SK-N-SH (cell line): Measurements from ENCODE around the gene SLC35F1. TPM values are rescaled to one million over a fixed set of nuclear protein-coding genes. Genes with fewer than 3 reads are reported as not detected.

ENCODE experiments used
- CTCF ChIA-PET: fragments of 300-600, 350-600 bp; formaldehyde crosslinking; extraction: SDS; loops from one replicate; lab custom pipeline; 2021; lab: Yijun Ruan, JAX
- POLR2A ChIA-PET: fragments of 350-600 bp; sonication (Branson Sonifier 250); formaldehyde crosslinking; extraction: SDS; loops from one replicate; lab custom pipeline; 2020; ENCODE audit warnings: antibody characterized with exemption, inconsistent platforms; lab: Yijun Ruan, JAX
- DNase-seq: peaks from one replicate; pipeline ENCODE4 v3.0.0; 2012
- H2AFZ ChIP-seq: fragments of 200-600 bp; sonication (generic); 2 replicates; pipeline ENCODE4 v1.8.1; 2016; ENCODE audit warnings: antibody characterized with exemption, mild to moderate bottlenecking, low read depth
- H3F3A ChIP-seq: fragments of 200-600 bp; sonication (generic); replicated peaks from 2 replicates; pipeline ENCODE3; 2016; ENCODE audit warnings: antibody characterized with exemption, mild to moderate bottlenecking; ENCODE audit not compliant: insufficient read depth
- H3K27ac ChIP-seq, 2 experiments: fragments of 200-500 bp in 1 of 2; fragments of 200-600 bp in 1 of 2; sonication (Bioruptor generic) in 1 of 2; sonication (generic), shearing (Covaris generic) in 1 of 2; 2 replicates each; pipeline versions ENCODE4 v1.5.1 to v1.6.1; 2014 to 2016; ENCODE audit warnings: low read depth in 2 of 2, inconsistent platforms in 1 of 2, low read length in 1 of 2, mild to moderate bottlenecking in 1 of 2, mixed read lengths in 1 of 2
- H3K27me3 ChIP-seq: fragments of 200-600 bp; sonication (generic), shearing (Covaris generic); 2 replicates; pipeline ENCODE4 v1.6.1; 2016; ENCODE audit warnings: mixed run types; ENCODE audit not compliant: insufficient read depth
- H3K36me3 ChIP-seq, 2 experiments: fragments of 200-500 bp in 1 of 2; fragments of 200-600 bp in 1 of 2; sonication (Bioruptor generic) in 1 of 2; sonication (generic) in 1 of 2; replicated peaks in 1 of 2; 2 replicates each; pipeline versions ENCODE3 to v1.5.1; 2014 to 2016; ENCODE audit warnings: low read length in 1 of 2, mild to moderate bottlenecking in 1 of 2; ENCODE audit not compliant: insufficient read depth in 2 of 2, control insufficient read depth in 1 of 2
- H3K4me1 ChIP-seq, 2 experiments: fragments of 200-500 bp in 1 of 2; fragments of 200-600 bp in 1 of 2; sonication (Bioruptor generic) in 1 of 2; sonication (generic), shearing (Covaris generic) in 1 of 2; 2 replicates each; pipeline versions ENCODE4 v1.5.1 to v1.6.1; 2014 to 2016; ENCODE audit warnings: low read depth in 1 of 2, low read length in 1 of 2, mixed run types in 1 of 2; ENCODE audit not compliant: insufficient read depth in 2 of 2, control insufficient read depth in 1 of 2
- H3K4me2 ChIP-seq: fragments of 200-600 bp; sonication (generic), shearing (Covaris generic); 2 replicates; pipeline ENCODE4 v1.6.1; 2017; ENCODE audit warnings: mixed run types
- H3K4me3 ChIP-seq, 2 experiments: fragments of 200-500 bp in 1 of 2; fragments of 200-600 bp in 1 of 2; sonication (Bioruptor generic) in 1 of 2; sonication (generic), shearing (Covaris generic) in 1 of 2; 2 replicates each; pipeline versions ENCODE4 v1.5.1 to v1.8.1; 2014 to 2016; ENCODE audit warnings: low read depth in 2 of 2, inconsistent platforms in 1 of 2, low read length in 1 of 2, mild to moderate bottlenecking in 1 of 2, mixed read lengths in 1 of 2, moderate library complexity in 1 of 2
- H3K79me2 ChIP-seq: fragments of 200-600 bp; sonication (generic); 2 replicates; pipeline ENCODE4 v1.8.1; 2017; ENCODE audit warnings: mild to moderate bottlenecking; ENCODE audit not compliant: insufficient read depth
- H3K9ac ChIP-seq: fragments of 200-600 bp; sonication (generic); 2 replicates; pipeline ENCODE4 v1.6.1; 2017; ENCODE audit warnings: mixed run types
- H3K9me2 ChIP-seq: fragments of 200-600 bp; sonication (generic); 2 replicates; pipeline ENCODE4 v1.6.1; 2017; ENCODE audit warnings: mixed run types
- H3K9me3 ChIP-seq: fragments of 200-600 bp; sonication (generic); 2 replicates; pipeline ENCODE4 v1.6.1; 2017; ENCODE audit warnings: mixed run types, mild to moderate bottlenecking, moderate library complexity
- H4K20me1 ChIP-seq: fragments of 200-600 bp; sonication (generic); 2 replicates; pipeline ENCODE4 v1.6.1; 2017; ENCODE audit warnings: mild to moderate bottlenecking, mixed run types; ENCODE audit not compliant: insufficient read depth
- EP300 ChIP-seq, 2 experiments: IDR thresholded peaks; 2 replicates each; pipeline versions ENCODE4 v1.4.0 to v1.6.1; 2012; ENCODE audit warnings: borderline replicate concordance in 1 of 2, low read depth in 1 of 2, low read length in 1 of 2
- EZH2phosphoT487 ChIP-seq: fragments of 200-600 bp; sonication (generic); IDR thresholded peaks from 2 replicates; pipeline ENCODE4 v1.6.1; 2017; ENCODE audit warnings: low read depth, mixed run types, mild to moderate bottlenecking, antibody characterized with exemption, moderate library complexity, borderline replicate concordance
- FOXJ3 ChIP-seq: sonication (generic); formaldehyde crosslinking; IDR thresholded peaks from 2 replicates; pipeline ENCODE4 v1.5.1; 2020; ENCODE audit warnings: mild to moderate bottlenecking, missing genetic modification reagents
- GABPA ChIP-seq: IDR thresholded peaks from 2 replicates; pipeline ENCODE4 v1.4.0; 2012; ENCODE audit warnings: low read depth, mild to moderate bottlenecking
- IRF3 ChIP-seq: fragments of 150-350 bp; IDR thresholded peaks from 2 replicates; pipeline ENCODE4 v1.6.1; 2016; ENCODE audit warnings: mild to moderate bottlenecking, low read depth, low read length
- JUND ChIP-seq: IDR thresholded peaks from 2 replicates; pipeline ENCODE4 v1.4.0; 2012
- MAX ChIP-seq: IDR thresholded peaks from 2 replicates; pipeline ENCODE4 v1.4.0; 2012; ENCODE audit warnings: low read depth
- MEF2A ChIP-seq: IDR thresholded peaks from 2 replicates; pipeline ENCODE4 v1.4.0; 2012; ENCODE audit warnings: low read depth, borderline replicate concordance
- MXI1 ChIP-seq: IDR thresholded peaks from 2 replicates; pipeline ENCODE4 v1.6.1; 2012; ENCODE audit warnings: mild to moderate bottlenecking, low read depth, low read length, improper control_type of control experiment
- NRF1 ChIP-seq: IDR thresholded peaks from 2 replicates; pipeline ENCODE4 v1.6.1; 2012; ENCODE audit warnings: low read depth, mild to moderate bottlenecking, low read length
- PBX3 ChIP-seq: IDR thresholded peaks from 2 replicates; pipeline ENCODE4; 2012
- REST ChIP-seq: IDR thresholded peaks from 2 replicates; pipeline ENCODE4 v1.6.1; 2012; ENCODE audit warnings: mild to moderate bottlenecking, low read depth, low read length, moderate library complexity
- RFX5 ChIP-seq: IDR thresholded peaks from 2 replicates; pipeline ENCODE4 v1.6.1; 2012; ENCODE audit warnings: mild to moderate bottlenecking, improper control_type of control experiment, low read length
- RXRA ChIP-seq: IDR thresholded peaks from 2 replicates; pipeline ENCODE4 v1.4.0; 2012; ENCODE audit warnings: low read depth, mild to moderate bottlenecking, borderline replicate concordance
- SMC3 ChIP-seq: IDR thresholded peaks from 2 replicates; pipeline ENCODE4 v1.6.1; 2012; ENCODE audit warnings: low read depth, low read length, improper control_type of control experiment
- TCF12 ChIP-seq: IDR thresholded peaks from 2 replicates; pipeline ENCODE4 v1.4.0; 2012
- USF1 ChIP-seq: IDR thresholded peaks from 2 replicates; pipeline ENCODE4 v1.4.0; 2012; ENCODE audit warnings: low read depth, borderline replicate concordance
- USF2 ChIP-seq: fragments of 150-350 bp; IDR thresholded peaks from 2 replicates; pipeline ENCODE4 v1.6.1; 2017; ENCODE audit warnings: antibody characterized with exemption, low read length, low read depth, borderline replicate concordance
- YY1 ChIP-seq: IDR thresholded peaks from 2 replicates; pipeline ENCODE4 v1.4.0; 2012; ENCODE audit warnings: low read depth, mild to moderate bottlenecking
- ZBTB33 ChIP-seq: IDR thresholded peaks from 2 replicates; pipeline ENCODE4 v1.4.0; 2012; ENCODE audit warnings: low read depth, borderline replicate concordance
- WGBS: methylation state at CpG from one replicate; pipeline ENCODE4 v1.1.6; 2017; ENCODE audit warnings: low lambda C conversion rate; 5-methylcytosine and 5-hydroxymethylcytosine counted together
- polyA plus RNA-seq, 3 experiments: library from polyadenylated mRNA; depleted of rRNA; stranded (reverse); fragments of >200 nt; gene quantifications; 2 replicates each; pipeline ENCODE4 v1.2.3, GENCODE V29; 2012

SLC35F1 gene
- polyA plus RNA-seq, 1 of the 3 experiments (the other 2 are of a cell fraction): under 0.01 TPM

- TF ChIP-seq FOXJ3 (CRISPR knock-in tag) (no peak), ZBTB33 (no peak), USF2 (no peak), SMC3 (no peak)
These were observed 426.7 kb downstream of the SLC35F1 start (continued) for GRCh38 chr6:118333772-118334171.

GRCh38 chr6:118334634-118335033, 427.6 kb downstream of the SLC35F1 start:
- ChIA-PET CTCF (no interaction called here), POLR2A (no interaction called here)
- 52% methylated on average over 1 of the region's 1 CpG for WGBS
- no peaks in the 10 kb centered on the region for H3K4me1 ChIP-seq
- H3K27ac ChIP-seq: no peak overlapping the region
- no peak for DNase-seq
- no peaks in the 10 kb centered on the region for H3K27me3 ChIP-seq
- no peak overlapping the region for H3K9ac ChIP-seq
- H3F3A ChIP-seq: no peaks in the 10 kb centered on the region
- H3K36me3 ChIP-seq: no peaks in the 10 kb centered on the region
- no peak overlapping the region for H3K4me3 ChIP-seq
- no peak overlapping the region for H3K4me2 ChIP-seq
- H4K20me1 ChIP-seq: no peaks in the 10 kb centered on the region
- H3K9me3 ChIP-seq: no peaks in the 10 kb centered on the region
- H2AFZ ChIP-seq: no peak overlapping the region
- H3K9me2 ChIP-seq: no peaks in the 10 kb centered on the region
- no peaks in the 10 kb centered on the region for H3K79me2 ChIP-seq
- TF ChIP-seq MEF2A: no peak
- TF ChIP-seq NRF1: no peak
- no peak for TF ChIP-seq IRF3
- no peak for TF ChIP-seq EZH2phosphoT487
- no peak for TF ChIP-seq MAX
- no peak for TF ChIP-seq MXI1
- no peak for TF ChIP-seq GABPA
- TF ChIP-seq EP300 (IDR thresholded peaks at IDR 0.05; ENCODE audit: borderline replicate concordance in 1 of 2, low read depth in 1 of 2, low read length in 1 of 2): no peak
- TF ChIP-seq YY1: no peak
- TF ChIP-seq PBX3: no peak
- no peak for TF ChIP-seq TCF12
- no peak for TF ChIP-seq JUND
- no peak for TF ChIP-seq REST
- no peak for TF ChIP-seq RXRA
- TF ChIP-seq RFX5: no peak
- no peak for TF ChIP-seq ZBTB33
- TF ChIP-seq USF1: no peak
